GM19455 (cell line): ENCODE data around the gene RNF207.
A peak's percentile ranks its signal among the peaks of the same experiment; 100 is the strongest.

ENCODE experiments used
- ATAC-seq: cut with Tn5 transposase; IDR thresholded peaks from one replicate; pipeline ENCODE4 v1.9.1; 2021; ENCODE audit not compliant: unreplicated experiment

The RNF207 gene

DNA sequence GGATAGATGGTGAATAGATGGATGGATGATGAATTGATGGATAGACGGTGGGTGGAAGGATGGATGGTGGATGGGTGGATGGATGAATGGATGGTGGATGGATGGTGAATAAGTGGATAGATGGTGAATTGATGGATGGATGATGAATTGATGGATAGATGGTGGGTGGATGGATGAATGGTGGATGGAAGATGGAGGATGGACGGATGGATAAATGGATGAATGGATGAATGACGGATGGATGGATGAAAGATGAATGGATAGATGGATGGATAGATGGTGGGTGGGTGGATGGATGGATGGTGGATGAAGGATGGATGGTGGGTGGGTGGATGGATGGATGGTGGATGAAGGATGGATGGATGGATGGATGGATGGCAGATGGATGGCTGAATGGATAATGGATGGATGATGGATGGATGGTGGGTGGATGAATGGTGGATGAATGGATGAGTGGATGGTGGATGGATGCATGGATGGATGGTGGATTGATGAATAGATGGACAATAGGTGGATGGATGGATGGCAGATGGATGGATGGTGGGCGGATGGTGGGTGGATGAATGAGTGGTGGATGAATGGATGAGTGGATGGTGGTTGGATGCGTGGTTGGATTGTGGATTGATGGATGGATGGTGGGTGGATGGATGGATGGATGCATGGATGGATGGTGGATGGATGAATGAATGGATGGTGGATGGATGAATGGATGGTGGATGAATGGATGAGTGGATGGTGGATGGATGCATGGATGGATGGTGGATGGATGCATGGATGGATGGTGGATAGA lies 31.1 kb upstream of the RNF207 start:
- no peak for ATAC-seq

DNA sequence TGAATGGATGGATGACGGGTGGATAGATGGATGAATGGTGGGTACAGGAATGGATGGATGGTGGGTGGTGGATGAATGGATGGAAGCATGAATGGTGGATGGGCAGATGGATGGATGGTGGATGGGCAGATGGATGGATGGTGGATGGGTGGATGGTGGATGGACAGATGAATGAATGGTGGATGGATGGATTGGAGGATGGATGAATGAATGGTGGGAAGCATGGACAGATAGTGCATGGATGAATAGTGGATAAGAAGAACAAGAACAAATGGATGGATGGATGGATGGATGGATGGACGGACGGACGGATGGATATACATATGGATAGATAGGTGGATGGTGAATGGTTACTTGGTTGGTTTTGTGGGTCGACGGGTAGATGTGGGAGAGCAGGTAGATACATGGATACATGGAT lies 30.5 kb upstream of the RNF207 start:
- no peak for ATAC-seq

DNA sequence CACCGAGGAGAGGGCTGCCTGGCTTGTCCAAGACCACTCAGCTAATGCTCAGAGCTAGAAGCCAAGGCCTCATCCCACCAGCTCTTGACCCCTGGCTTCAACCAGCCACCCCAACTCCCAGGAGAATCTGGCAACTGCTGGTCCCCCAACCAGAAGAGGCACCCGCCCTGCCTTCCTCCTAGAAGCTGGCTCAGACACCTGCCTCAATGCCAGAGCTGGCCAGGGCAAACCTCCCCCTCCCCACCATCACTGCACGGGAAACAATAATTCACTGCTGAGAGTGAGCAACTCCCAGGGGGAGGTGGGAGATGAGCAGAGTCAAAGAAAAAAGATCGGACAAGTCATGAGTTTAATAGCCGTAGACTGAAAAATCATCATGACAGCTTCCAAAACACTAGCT lies 29.1 kb upstream of the RNF207 start:
- ATAC-seq, result no peak

DNA sequence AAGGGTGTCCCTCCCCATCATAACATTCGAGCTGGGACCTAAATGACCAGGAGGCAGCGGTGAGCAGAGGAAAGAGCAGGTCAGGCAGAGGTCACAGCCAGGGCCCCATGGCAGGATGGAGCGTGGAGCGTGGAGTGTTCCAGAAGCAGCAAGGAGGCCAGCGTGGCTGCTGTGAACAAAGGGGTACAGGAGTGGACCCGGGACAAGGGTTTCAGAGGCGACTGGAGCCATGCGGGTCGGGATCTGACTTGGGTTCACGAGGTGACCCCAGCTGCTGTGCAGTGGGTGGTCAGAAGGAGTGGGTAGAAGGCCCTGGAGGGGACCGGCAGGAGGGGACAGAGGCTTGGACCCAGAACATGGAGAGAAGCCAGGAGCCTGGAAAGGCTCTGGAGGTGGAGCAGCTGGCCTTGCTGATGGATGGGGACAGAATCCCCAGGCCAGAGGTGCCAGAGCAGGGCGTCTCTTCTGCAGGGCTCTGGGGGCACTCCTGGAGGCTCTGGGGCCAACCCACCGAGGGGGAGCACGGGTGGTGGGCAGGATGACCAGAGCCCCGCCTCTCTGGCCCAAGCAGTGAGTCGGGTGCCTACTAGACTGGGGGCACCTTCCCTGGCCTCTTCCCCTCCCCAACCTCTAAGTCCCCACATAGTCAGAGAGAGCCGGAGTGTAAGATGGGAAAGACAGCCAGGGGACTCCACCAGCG lies 28.1 kb upstream of the RNF207 start:
- no peak for ATAC-seq

DNA sequence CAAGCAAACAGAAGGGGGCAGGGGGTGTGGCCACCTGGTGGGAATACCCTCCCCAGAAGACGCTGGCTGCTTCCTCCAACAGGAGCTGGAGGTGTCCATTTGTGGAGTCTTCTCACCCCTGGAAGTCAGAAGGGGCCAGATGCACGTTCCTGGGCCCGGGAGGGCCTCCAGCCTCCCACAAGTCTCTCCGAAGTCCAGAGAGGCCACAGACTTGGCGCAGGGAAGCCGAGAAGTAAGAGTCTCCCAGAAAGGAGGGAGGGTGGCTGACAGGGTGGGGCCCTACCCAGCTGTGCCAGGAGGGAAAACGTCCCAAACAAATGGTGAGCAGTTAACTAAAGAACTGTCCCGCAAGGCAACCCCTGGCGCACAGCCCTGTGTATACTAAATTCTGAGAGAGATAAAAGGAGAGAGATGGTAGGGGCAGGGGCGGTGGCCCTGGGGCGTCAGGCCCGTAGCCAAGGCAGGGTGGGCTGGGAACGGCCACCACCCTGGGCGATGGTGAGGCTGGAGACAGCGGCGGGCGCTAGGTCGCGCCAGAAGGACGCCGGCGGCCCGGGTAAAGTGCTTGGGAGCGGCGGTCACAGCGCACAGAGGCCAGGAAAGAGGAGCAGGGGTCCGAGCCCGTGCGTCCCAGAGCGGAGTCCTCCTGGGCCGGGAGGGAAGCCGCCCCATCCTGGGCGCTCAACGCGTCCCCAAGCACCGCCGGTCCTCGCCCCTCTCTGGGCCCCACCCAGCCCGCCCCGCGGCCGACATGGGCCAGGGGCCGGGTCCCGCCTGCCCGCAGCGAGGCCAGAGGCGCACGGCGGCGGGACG lies 27.0 kb upstream of the RNF207 start:
- ATAC-seq, result no peak

DNA sequence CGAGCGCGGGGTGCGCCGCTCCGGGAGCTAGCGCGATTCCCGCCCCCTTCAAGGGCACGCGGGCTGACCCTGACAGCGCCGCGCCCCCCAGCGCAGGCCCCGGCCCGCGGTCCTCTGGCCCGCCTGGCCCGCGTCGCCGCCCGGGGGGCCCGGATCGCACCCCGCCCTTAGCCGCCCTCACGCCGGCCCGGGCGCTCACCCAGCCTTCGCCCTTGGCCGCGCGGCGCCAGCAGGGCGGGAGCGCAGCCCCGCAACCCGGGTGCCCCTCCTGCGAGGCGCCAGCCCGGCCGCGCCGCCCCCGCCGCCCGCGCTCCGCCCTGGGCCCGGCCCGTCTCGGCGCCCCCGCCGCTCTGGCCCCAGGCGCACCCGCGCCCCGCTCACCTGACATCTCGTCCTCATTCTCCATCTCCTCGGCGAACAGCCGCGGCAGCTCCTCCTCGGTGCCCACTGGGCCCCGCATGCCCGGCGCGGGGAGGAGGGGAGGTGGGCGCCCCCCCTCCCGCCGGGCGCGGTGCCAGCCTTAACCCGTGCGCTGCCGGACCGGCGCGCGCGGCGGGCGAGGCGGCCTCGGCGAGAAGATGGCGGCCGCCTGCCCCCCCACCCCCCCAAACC lies 26.2 kb upstream of the RNF207 start:
- ATAC-seq, result no peak

DNA sequence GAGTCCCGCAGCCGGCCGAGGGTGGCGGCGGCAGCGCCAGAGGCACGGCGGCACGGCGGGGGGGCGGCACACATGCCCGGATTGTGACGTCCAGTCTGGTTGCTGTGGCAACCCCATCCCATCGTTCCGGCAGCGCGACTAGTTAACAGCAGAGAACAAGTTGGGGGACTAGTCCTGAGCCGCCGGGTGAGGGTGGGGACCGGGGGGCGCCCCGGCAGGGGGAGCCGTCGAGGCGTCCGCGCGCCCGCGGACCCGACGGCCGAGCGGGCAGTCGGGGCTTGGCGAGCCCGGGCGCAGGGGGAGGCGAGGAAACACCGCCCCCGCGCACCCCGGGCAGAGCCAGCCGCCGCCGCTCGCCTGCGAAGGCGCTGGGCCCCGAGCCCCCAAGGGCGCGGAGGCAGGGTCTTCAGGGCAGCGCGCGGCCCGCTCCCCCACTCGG lies 25.6 kb upstream of the RNF207 start, which contains the start of gene CHD5:
Gene CHD5 (minus strand): TSS at position 54 of the 439 bp plus-strand sequence. CDS start 298 bp downstream, outside the sequence.
- ATAC-seq, result no peak

DNA sequence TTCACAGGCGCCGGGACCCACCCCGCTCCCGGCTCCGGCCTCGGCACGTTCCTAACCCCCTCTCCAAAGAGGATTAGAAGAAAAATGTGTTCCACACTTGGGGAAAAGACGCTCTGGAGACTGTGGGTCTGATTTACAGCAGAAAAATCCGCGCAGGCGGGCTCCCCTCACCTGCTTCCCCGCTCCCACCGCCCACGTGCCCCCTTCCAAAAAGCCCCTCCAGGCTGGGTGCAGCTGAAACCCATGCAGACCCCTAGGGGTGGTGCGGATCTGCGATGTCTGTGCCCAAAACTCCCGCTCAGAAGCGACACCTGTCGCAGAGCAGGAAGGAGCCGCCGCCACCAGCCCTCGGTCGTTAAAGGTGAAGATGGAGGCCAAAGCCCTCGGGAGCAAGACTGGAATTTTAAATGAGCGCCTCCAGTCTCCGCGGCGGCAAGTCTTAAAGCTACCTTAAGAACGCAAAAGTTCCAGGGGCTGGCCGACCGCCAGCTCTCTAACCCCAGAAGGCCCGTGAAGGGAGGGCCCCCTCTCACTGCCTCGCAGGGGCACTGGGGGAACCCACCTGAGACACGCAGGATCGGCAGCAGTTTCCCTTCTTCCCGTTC lies 25.1 kb upstream of the RNF207 start:
- ATAC-seq, result no peak

DNA sequence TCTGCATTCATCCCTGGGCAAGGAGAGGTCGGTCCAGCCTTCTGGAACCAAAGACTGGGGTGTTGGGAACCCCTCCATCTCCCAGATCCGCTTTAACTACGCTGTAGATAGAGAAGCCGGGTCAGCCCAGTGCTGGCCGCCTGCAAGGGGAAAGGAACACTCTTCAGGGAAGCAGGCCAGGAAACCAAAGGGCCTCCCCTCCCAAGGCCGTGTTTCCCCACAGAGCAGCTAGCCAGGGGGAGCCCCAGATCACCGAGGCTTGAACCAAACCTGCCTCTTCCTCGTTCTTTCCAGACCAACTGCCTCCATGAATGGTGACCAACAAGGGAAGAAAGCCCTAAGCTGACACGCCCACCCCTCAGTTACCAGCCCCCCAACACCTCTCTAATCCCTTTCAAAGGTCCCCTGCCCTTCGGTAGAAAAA lies 24.6 kb upstream of the RNF207 start:
- no peak for ATAC-seq

DNA sequence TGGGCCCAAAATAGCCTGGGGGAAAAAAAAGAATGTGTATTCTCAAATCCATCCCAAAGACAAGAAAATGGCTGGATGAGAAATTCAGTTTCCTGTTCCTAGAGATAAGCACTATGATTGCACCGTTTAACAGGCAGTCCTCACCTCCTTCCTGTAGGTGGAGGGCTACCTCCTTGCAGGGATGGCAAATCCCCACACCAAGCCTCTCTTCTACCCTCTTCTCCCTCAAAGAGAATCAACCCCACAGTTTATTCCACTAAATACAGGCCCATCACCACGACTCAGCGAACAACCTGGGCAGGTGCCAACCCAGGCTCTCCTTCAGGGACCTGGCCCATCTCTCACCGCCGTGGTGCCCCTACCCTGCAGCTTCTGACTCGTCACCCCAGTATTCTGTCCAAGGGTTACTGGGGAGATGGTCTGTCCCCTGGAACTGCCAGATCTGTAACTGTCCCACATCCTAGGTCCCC lies 22.4 kb upstream of the RNF207 start:
- ATAC-seq, result no peak

DNA sequence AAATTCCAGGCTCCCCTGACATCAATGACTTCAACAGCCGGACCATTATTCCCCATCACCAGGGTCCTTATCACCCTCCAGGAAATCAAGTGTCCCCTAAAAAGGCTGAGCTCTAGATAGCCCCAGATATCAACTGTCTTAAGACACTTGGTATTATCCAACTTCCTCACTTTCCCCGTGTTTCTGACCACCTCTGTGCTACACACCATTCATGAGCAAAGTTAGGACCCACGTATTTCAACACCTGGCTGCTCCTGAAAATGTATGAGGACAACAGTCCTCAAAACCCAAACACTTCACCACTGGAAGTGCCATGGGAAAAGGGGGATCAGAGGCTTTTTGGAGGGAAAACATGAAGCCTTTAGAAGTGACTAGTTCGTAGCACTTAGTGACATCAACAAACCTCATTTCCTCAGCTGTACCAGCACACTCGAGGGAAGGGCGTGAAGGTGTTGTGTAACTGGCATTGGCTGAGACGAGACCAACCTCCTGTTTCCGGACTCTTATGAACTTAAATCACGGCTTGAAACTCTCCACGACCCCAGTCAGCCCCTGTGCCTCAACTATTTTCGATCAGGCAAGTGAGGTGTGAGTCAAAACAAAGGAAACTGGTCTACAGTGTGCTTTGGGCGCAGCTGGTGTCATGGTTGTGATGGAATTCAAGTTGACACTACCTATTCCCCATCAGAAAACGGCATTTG lies 21.7 kb upstream of the RNF207 start:
- no peak for ATAC-seq

DNA sequence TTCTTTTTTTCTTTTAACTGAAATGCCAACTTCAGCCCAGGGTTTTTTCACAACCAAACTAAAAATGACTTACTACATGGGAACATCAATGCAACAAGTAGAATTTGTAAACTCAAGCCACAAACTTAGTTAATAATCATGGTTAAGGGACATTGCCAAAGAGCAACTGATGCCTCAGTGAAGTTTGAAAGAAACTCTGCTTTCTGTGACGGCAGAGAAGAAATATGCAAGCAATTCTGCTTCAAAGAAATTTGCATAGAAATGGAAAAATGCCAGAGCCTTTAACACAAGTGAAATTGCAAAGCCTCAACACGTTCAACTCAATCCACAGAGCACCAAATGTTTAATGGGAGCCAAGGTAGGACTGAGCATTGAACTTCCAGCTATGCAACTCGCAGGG lies 20.8 kb upstream of the RNF207 start:
- no peak for ATAC-seq

DNA sequence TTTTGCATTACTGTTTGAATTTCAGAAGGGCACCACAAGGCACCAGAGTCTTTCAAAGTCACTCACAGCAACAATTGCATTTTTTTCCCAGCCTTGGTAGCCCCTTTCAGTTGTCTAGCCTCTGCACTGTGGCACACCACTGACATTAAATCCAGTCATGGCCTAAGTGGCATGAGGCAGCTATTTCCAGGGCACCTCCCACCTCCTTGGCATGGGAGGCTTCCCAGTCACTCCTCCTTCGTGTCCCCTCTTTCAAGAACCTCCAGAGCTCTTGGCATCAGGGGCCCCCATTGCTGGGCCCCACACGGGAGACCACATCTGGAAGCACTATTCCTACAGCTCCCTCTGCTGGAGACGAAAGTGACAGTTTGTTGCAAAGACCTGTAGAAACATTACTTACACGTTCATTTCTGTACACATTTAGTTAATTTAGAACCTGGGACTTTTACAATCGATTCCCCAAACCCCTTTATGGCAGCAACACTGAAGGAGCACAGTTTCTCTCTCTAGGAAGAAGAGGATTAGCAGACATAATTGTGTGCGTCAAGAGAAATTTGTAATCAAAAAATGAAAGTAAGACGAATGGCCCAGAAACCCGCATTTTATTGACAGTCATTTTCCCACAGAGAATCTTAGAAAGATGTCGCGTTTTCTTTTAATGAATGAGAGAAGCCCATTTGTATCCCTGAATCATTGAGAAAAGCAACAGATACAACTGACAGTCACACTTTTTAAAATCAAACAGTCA lies 20.1 kb upstream of the RNF207 start:
- no peak for ATAC-seq

DNA sequence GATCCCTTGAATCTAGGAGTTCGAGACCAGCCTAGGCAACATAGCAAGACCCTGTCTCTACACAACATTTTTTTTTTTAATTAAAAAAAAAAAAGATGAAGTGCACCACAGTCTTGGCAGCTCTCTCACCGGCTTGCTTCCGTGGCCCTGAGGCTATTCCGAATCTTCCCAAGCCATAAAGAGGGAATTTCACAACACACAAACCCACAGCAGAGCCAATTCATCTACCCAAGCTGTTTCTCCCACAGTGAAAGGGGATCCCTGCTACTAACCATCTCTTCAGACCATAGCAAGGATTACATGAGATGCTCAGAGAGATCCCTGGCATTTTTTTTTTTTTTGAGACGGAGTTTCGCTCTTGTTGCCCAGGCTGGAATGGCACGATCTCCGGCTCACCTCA lies 17.5 kb upstream of the RNF207 start:
- no peak for ATAC-seq

DNA sequence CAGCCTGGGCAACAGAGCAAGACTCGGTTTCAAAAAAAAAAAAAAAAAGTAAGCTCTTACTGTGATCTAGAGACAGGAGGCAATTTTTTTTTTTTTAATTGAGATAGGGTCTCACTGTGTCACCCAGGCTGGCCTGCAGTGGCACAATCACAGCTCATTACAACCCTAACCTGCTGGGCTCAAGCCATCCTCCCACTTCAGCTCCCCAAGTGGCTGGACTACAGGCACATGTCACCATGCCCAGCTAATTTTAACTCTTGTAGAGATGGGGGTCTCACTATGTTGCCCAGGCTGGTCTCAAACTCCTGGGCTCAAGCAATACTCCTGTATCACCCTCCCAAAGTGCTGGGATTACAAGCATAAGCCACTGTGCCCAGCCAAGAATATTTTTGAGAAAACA lies 14.0 kb upstream of the RNF207 start:
- no peak for ATAC-seq

DNA sequence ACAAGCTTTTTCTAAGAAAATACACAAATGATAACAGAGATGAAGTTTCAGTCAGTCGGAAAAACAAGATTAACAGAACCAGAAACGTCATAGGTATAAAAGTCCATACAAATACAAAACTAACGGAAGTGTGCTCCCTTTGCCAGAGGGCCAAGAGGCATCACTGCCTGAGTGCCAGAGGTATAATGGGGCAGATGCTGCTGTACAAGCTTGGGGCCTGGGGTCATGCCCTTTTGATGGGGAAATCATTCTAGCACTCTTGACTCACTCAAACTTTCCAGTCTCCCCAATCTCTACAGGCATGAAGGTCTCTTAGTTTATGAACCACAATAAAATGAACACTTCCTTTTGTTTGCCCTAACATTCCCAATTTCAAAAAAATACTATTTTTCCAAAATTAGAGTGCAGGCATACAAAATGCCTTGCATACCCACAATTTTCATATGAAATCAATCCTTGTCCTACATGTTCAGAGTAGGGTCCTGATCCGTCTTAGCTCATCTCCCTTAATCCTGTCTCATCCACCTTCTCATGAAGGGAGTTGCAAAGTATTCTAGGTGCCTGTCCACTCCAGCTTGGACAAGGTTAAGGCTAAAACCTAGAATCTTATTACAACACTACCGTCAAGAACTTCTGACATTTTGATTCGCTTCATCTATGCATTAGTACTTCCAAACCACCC lies 8.0 kb upstream of the RNF207 start:
- no peak for ATAC-seq

DNA sequence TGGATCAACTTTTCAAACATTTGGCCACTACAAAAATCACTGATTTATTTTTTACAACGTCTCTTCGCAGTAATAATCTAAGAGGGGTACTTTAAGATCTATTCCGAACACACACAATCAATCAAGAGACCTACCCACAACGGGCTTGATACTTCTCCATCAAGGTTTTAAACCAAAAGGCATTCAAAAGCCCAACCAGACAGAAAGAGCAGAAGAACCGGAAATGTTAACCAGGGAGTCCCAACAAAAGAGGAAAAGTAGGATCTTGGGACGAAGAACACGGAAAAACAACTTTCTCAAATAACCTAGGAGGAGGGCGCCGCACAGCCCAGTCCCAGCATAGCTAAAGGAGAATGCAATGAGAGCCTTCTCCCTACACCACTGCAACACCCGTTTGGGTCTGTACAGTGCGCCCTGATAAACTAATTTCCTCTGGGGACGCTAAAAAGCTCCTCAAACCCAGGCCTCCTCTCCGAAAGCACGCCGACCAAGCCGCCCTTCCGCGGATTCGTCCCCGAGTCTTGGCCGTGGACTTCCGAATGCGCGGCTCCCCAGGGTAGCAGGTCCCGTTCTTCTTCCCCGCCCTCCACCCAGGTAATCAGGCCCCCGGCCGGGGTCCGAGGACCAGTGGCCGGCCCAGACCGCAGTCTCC lies 7.1 kb upstream of the RNF207 start:
- peak; percentile 30 for ATAC-seq
